ENCODE measurements around the gene GALNT6.

Gene GALNT6

GRCh38 chr12:51311389-51311788 lies 79.8 kb downstream of the GALNT6 start:
- POLR2A ChIA-PET, result no interaction called here
- CTCF ChIA-PET, result no interaction called here

GRCh38 chr12:51307655-51308593 lies 83.3 kb downstream of the GALNT6 start:
- TF ChIP-seq NFRKB (IDR thresholded peaks at IDR 0.05), result no peak
- no peak for TF ChIP-seq FOXM1 (IDR thresholded peaks at IDR 0.05; ENCODE audit: borderline replicate concordance)
- no peak for TF ChIP-seq ZNF384 (IDR thresholded peaks at IDR 0.05)
- no peak for TF ChIP-seq LEF1 (IDR thresholded peaks at IDR 0.05; ENCODE audit: borderline replicate concordance)
- TF ChIP-seq ELF4 (IDR thresholded peaks at IDR 0.05), result no peak
- TF ChIP-seq L3MBTL2 (conservative IDR thresholded peaks at IDR 0.05), result no peak
- no peak for TF ChIP-seq FOXK2 (IDR thresholded peaks at IDR 0.05)
- no peak for TF ChIP-seq HDGF (IDR thresholded peaks at IDR 0.05; ENCODE audit: borderline replicate concordance)
- no peak for TF ChIP-seq CTBP1 (IDR thresholded peaks at IDR 0.05; ENCODE audit: borderline replicate concordance)
- TF ChIP-seq ARNT (IDR thresholded peaks at IDR 0.05), result no peak
- TF ChIP-seq PKNOX1 (IDR thresholded peaks at IDR 0.05), result no peak
- no peak for TF ChIP-seq TARDBP (IDR thresholded peaks at IDR 0.05)
- TF ChIP-seq BHLHE40 (IDR thresholded peaks at IDR 0.05; ENCODE audit: borderline replicate concordance), result no peak
- no peak for TF ChIP-seq FOXA1 (IDR thresholded peaks at IDR 0.05)
- TF ChIP-seq SUZ12 (IDR thresholded peaks at IDR 0.05), result no peak
- TF ChIP-seq SP1 (IDR thresholded peaks at IDR 0.05), result no peak
- no peak for DNase-seq (ENCODE audit: extremely low spot score)
- CTCF ChIA-PET, result interaction anchor here (0.6 to 0.7 kb wide), 2 partner anchors 663 to 763 kb away, joined by 4 to 7 read pairs; no protein-coding TSS in a partner anchor
- POLR2A ChIA-PET, result no interaction called here

More at GRCh38 chr12:51311389-51311788, 79.8 kb downstream of the GALNT6 start:
- TF ChIP-seq NFRKB (IDR thresholded peaks at IDR 0.05), result no peak
- TF ChIP-seq FOXM1 (IDR thresholded peaks at IDR 0.05; ENCODE audit: borderline replicate concordance), result no peak
- no peak for TF ChIP-seq ARNT (IDR thresholded peaks at IDR 0.05)
- TF ChIP-seq ELF4 (IDR thresholded peaks at IDR 0.05), result no peak
- TF ChIP-seq FOXA1 (IDR thresholded peaks at IDR 0.05), result no peak
- TF ChIP-seq HDGF (IDR thresholded peaks at IDR 0.05; ENCODE audit: borderline replicate concordance), result no peak
- TF ChIP-seq LEF1 (IDR thresholded peaks at IDR 0.05; ENCODE audit: borderline replicate concordance), result no peak
- no peak for TF ChIP-seq L3MBTL2 (conservative IDR thresholded peaks at IDR 0.05)
- no peak for TF ChIP-seq SUZ12 (IDR thresholded peaks at IDR 0.05)
- no peak for TF ChIP-seq TARDBP (IDR thresholded peaks at IDR 0.05)
- no peak for TF ChIP-seq SP1 (IDR thresholded peaks at IDR 0.05)
- no peak for TF ChIP-seq PKNOX1 (IDR thresholded peaks at IDR 0.05)
- TF ChIP-seq CTBP1 (IDR thresholded peaks at IDR 0.05; ENCODE audit: borderline replicate concordance), result no peak
- TF ChIP-seq FOXK2 (IDR thresholded peaks at IDR 0.05), result no peak
- TF ChIP-seq BHLHE40 (IDR thresholded peaks at IDR 0.05; ENCODE audit: borderline replicate concordance), result no peak
- no peak for TF ChIP-seq ZNF384 (IDR thresholded peaks at IDR 0.05)
- DNase-seq (ENCODE audit: extremely low spot score), result no peak

GRCh38 chr12:51306507-51306906 lies 84.7 kb downstream of the GALNT6 start:
- no peak for DNase-seq (ENCODE audit: extremely low spot score)
- ChIA-PET CTCF (no interaction called here), POLR2A (no interaction called here)
- TF ChIP-seq HDGF (IDR thresholded peaks at IDR 0.05; ENCODE audit: borderline replicate concordance) (no peak), L3MBTL2 (conservative IDR thresholded peaks at IDR 0.05) (no peak), BHLHE40 (IDR thresholded peaks at IDR 0.05; ENCODE audit: borderline replicate concordance) (no peak), ELF4 (IDR thresholded peaks at IDR 0.05) (no peak), ARNT (IDR thresholded peaks at IDR 0.05) (no peak)

All from HEK293T (cell line).